HEK293 (cell line): ENCODE data around the gene HDAC7.

Experiments used
- CTCF ChIA-PET: fragments of 350-600 bp; formaldehyde crosslinking; extraction: SDS; loops from one replicate; lab custom pipeline; 2021; ENCODE audit warnings: antibody characterized with exemption; lab: Yijun Ruan, JAX
- POLR2A ChIA-PET: fragments of 300-600 bp; formaldehyde crosslinking; extraction: SDS; loops from one replicate; lab custom pipeline; 2020; ENCODE audit warnings: antibody characterized with exemption, inconsistent platforms; lab: Yijun Ruan, JAX
- H3K27ac ChIP-seq: fragments of 200-500 bp; sonication (Bioruptor generic); 2 replicates; pipeline ENCODE4 v1.5.1; 2014; ENCODE audit warnings: low read depth, low read length, control low read depth, inconsistent platforms; ENCODE audit errors: extremely low read depth
- H3K36me3 ChIP-seq, 2 experiments: fragments of 200-500 bp in 1 of 2; sonication (Bioruptor generic) in 1 of 2; 1 replicate in 1 of 2; 2 replicates in 1 of 2; pipeline ENCODE4 v1.5.1; 2014 to 2017; ENCODE audit warnings: inconsistent platforms in 2 of 2, low read length in 2 of 2; ENCODE audit not compliant: control insufficient read depth in 2 of 2, insufficient read depth in 1 of 2
- H3K4me1 ChIP-seq: fragments of 200-500 bp; sonication (Bioruptor generic); 2 replicates; pipeline ENCODE4 v1.5.1; 2014; ENCODE audit warnings: mild to moderate bottlenecking, low read length, inconsistent platforms; ENCODE audit not compliant: control insufficient read depth, insufficient read depth
- H3K4me3 ChIP-seq: 2 replicates; pipeline ENCODE4 v1.5.1; 2011; ENCODE audit warnings: low read depth, mild to moderate bottlenecking, control low read depth, low read length, moderate library complexity
- H3K9me3 ChIP-seq: fragments of 200-500 bp; sonication (Bioruptor generic); 2 replicates; pipeline ENCODE4 v1.5.1; 2014; ENCODE audit warnings: low read depth, low read length, inconsistent platforms; ENCODE audit not compliant: control insufficient read depth, insufficient read depth
- KLF10 ChIP-seq: fragments of 450-650 bp; IDR thresholded peaks from 2 replicates; pipeline ENCODE4 v1.5.1; 2018; ENCODE audit warnings: missing biosample characterization, mild to moderate bottlenecking, missing genetic modification characterization
- KLF9 ChIP-seq: fragments of 450-650 bp; formaldehyde crosslinking; IDR thresholded peaks from 2 replicates; pipeline ENCODE4 v1.5.1; 2016; ENCODE audit warnings: missing biosample characterization, missing genetic modification characterization, low read depth
- OVOL3 ChIP-seq: fragments of 450-650 bp; formaldehyde crosslinking; IDR thresholded peaks from 2 replicates; pipeline ENCODE4 v1.5.1; 2016; ENCODE audit warnings: missing biosample characterization, missing genetic modification characterization
- SETDB1 ChIP-seq: IDR thresholded peaks from one replicate; pipeline ENCODE4 v1.6.1; 2017; ENCODE audit warnings: mild to moderate bottlenecking, low read length, moderate library complexity, mixed read lengths; ENCODE audit not compliant: insufficient read length
- WT1 ChIP-seq: fragments of 450-650 bp; formaldehyde crosslinking; IDR thresholded peaks from 2 replicates; pipeline ENCODE4 v1.5.1; 2016; ENCODE audit warnings: missing biosample characterization, missing genetic modification characterization
- ZBTB21 ChIP-seq: fragments of 450-650 bp; formaldehyde crosslinking; IDR thresholded peaks from 2 replicates; pipeline ENCODE4 v1.5.1; 2017; ENCODE audit warnings: missing biosample characterization, missing genetic modification characterization
- ZBTB48 ChIP-seq: fragments of 450-650 bp; formaldehyde crosslinking; IDR thresholded peaks from 2 replicates; pipeline ENCODE4 v1.5.1; 2016; ENCODE audit warnings: missing biosample characterization, missing genetic modification characterization
- ZNF10 ChIP-seq: fragments of 450-650 bp; formaldehyde crosslinking; IDR thresholded peaks from 2 replicates; pipeline ENCODE4 v1.5.1; 2017; ENCODE audit warnings: missing biosample characterization, missing genetic modification characterization
- ZNF155 ChIP-seq: fragments of 450-650 bp; formaldehyde crosslinking; IDR thresholded peaks from 2 replicates; pipeline ENCODE4 v1.5.1; 2016; ENCODE audit warnings: missing biosample characterization, missing genetic modification characterization
- ZNF211 ChIP-seq: fragments of 450-650 bp; formaldehyde crosslinking; IDR thresholded peaks from 2 replicates; pipeline ENCODE4 v1.5.1; 2016; ENCODE audit warnings: low read depth, missing biosample characterization, missing genetic modification characterization
- ZNF266 ChIP-seq: fragments of 450-650 bp; formaldehyde crosslinking; IDR thresholded peaks from 2 replicates; pipeline ENCODE4 v1.5.1; 2016; ENCODE audit warnings: missing biosample characterization, missing genetic modification characterization, low read depth
- ZNF274 ChIP-seq, 2 experiments: fragments of 200-500 bp in 1 of 2; fragments of 450-650 bp in 1 of 2; sonication (Bioruptor generic) in 1 of 2; formaldehyde crosslinking in 1 of 2; IDR thresholded peaks; 2 replicates each; pipeline versions ENCODE4 v1.5.1 to v1.6.1; 2014 to 2016; ENCODE audit warnings: borderline replicate concordance in 1 of 2, inconsistent platforms in 1 of 2, low read length in 1 of 2, missing biosample characterization in 1 of 2, missing genetic modification characterization in 1 of 2
- ZNF585B ChIP-seq: fragments of 450-650 bp; formaldehyde crosslinking; IDR thresholded peaks from 2 replicates; pipeline ENCODE4 v1.5.1; 2016; ENCODE audit warnings: missing biosample characterization, missing genetic modification characterization
- ZNF610 ChIP-seq: fragments of 450-650 bp; formaldehyde crosslinking; IDR thresholded peaks from 2 replicates; pipeline ENCODE4 v1.5.1; 2016; ENCODE audit warnings: missing biosample characterization, missing genetic modification characterization, borderline replicate concordance
- ZNF624 ChIP-seq: fragments of 450-650 bp; formaldehyde crosslinking; IDR thresholded peaks from 2 replicates; pipeline ENCODE4 v1.5.1; 2017; ENCODE audit warnings: missing biosample characterization, missing genetic modification characterization
- ZNF768 ChIP-seq: fragments of 450-650 bp; formaldehyde crosslinking; IDR thresholded peaks from 2 replicates; pipeline ENCODE4 v1.5.1; 2018; ENCODE audit warnings: missing biosample characterization, mild to moderate bottlenecking, missing genetic modification characterization
- ZNF785 ChIP-seq: fragments of 450-650 bp; formaldehyde crosslinking; IDR thresholded peaks from 2 replicates; pipeline ENCODE4 v1.5.1; 2016; ENCODE audit warnings: missing biosample characterization, missing genetic modification characterization
- ZSCAN23 ChIP-seq: fragments of 450-650 bp; formaldehyde crosslinking; IDR thresholded peaks from 2 replicates; pipeline ENCODE4 v1.5.1; 2016; ENCODE audit warnings: missing biosample characterization, missing genetic modification characterization
- TF ChIP-seq, protein P1 (sequence below): fragments of 450-650 bp; formaldehyde crosslinking; IDR thresholded peaks from 2 replicates; pipeline ENCODE4 v1.5.1; 2016; ENCODE audit warnings: missing biosample characterization, missing genetic modification characterization, borderline replicate concordance
- TF ChIP-seq, protein P2 (sequence below): fragments of 450-650 bp; IDR thresholded peaks from 2 replicates; pipeline ENCODE4 v1.5.1; 2018; ENCODE audit warnings: missing biosample characterization, missing genetic modification characterization
- TF ChIP-seq, protein P3 (sequence below): fragments of 450-650 bp; formaldehyde crosslinking; IDR thresholded peaks from 2 replicates; pipeline ENCODE4 v1.5.1; 2016; ENCODE audit warnings: missing biosample characterization, missing genetic modification characterization

Gene HDAC7

DNA sequence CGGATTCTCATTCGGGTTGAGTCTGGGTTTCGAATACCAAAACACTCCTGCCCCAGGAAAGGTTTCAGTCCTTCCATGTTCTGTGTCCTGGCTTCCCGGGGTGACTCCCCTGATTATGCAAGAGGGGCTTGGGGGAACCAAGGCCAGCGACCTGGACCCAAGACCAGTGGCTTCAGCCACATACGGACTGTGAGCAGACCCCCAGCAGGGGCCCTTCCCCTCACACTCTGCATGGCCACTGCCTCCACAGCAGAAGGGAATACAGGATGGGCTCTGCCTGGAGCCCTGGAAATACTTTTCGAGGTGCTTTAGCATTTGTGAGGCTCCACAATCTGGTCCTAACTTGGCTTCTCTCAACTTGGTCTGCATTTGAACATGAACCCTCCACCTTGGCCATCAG, 19.1 kb downstream of the HDAC7 start:
- peaks cover 0 to 50% of the 10 kb centered on the region in 2 experiments; a peak in 2 of 3 replicates for H3K36me3 ChIP-seq
- CTCF ChIA-PET, result interaction anchor here (0.9 to 14.1 kb wide), 3 partner anchors 19 to 59 kb away, joined by 3 to 234 read pairs (median 7); no protein-coding TSS in a partner anchor
- TF ChIP-seq ZNF266 (tag by site-specific recombination) (no peak), ZNF785 (no peak), KLF9 (no peak), ZSCAN23 (tag by site-specific recombination) (no peak), WT1 (no peak), ZNF610 (tag by site-specific recombination) (no peak), ZNF585B (tag by site-specific recombination) (no peak), ZNF211 (tag by site-specific recombination) (no peak), SETDB1 (no peak), ZNF274 (IDR thresholded peaks at IDR 0.05; ENCODE audit: low read length) (no peak), ZNF274 (tag by site-specific recombination; IDR thresholded peaks at IDR 0.05; ENCODE audit: borderline replicate concordance) (no peak), ZNF155 (no peak), ZNF624 (tag by site-specific recombination) (no peak), ZBTB48 (tag by site-specific recombination) (no peak), KLF10 (tag by site-specific recombination) (no peak), ZNF768 (tag by site-specific recombination) (no peak)
- TF ChIP-seq, protein P1, sequence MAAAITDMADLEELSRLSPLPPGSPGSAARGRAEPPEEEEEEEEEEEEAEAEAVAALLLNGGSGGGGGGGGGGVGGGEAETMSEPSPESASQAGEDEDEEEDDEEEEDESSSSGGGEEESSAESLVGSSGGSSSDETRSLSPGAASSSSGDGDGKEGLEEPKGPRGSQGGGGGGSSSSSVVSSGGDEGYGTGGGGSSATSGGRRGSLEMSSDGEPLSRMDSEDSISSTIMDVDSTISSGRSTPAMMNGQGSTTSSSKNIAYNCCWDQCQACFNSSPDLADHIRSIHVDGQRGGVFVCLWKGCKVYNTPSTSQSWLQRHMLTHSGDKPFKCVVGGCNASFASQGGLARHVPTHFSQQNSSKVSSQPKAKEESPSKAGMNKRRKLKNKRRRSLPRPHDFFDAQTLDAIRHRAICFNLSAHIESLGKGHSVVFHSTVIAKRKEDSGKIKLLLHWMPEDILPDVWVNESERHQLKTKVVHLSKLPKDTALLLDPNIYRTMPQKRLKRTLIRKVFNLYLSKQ, result no peak
- TF ChIP-seq, protein P2, sequence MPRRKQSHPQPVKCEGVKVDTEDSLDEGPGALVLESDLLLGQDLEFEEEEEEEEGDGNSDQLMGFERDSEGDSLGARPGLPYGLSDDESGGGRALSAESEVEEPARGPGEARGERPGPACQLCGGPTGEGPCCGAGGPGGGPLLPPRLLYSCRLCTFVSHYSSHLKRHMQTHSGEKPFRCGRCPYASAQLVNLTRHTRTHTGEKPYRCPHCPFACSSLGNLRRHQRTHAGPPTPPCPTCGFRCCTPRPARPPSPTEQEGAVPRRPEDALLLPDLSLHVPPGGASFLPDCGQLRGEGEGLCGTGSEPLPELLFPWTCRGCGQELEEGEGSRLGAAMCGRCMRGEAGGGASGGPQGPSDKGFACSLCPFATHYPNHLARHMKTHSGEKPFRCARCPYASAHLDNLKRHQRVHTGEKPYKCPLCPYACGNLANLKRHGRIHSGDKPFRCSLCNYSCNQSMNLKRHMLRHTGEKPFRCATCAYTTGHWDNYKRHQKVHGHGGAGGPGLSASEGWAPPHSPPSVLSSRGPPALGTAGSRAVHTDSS (tag by site-specific recombination), result no peak
- TF ChIP-seq, protein P3, sequence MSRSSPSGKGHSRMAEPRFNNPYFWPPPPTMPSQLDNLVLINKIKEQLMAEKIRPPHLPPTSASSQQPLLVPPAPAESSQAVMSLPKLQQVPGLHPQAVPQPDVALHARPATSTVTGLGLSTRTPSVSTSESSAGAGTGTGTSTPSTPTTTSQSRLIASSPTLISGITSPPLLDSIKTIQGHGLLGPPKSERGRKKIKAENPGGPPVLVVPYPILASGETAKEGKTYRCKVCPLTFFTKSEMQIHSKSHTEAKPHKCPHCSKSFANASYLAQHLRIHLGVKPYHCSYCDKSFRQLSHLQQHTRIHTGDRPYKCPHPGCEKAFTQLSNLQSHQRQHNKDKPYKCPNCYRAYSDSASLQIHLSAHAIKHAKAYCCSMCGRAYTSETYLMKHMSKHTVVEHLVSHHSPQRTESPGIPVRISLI (tag by site-specific recombination), result no peak
- TF ChIP-seq, all 188 proteins: peak for 0
- POLR2A ChIA-PET, result no interaction called here
- Histone ChIP-seq H3K9me3 (no peaks in the 10 kb centered on the region), H3K4me1 (no peaks in the 10 kb centered on the region), H3K27ac (no peak overlapping the region), H3K4me3 (no peak overlapping the region)

DNA sequence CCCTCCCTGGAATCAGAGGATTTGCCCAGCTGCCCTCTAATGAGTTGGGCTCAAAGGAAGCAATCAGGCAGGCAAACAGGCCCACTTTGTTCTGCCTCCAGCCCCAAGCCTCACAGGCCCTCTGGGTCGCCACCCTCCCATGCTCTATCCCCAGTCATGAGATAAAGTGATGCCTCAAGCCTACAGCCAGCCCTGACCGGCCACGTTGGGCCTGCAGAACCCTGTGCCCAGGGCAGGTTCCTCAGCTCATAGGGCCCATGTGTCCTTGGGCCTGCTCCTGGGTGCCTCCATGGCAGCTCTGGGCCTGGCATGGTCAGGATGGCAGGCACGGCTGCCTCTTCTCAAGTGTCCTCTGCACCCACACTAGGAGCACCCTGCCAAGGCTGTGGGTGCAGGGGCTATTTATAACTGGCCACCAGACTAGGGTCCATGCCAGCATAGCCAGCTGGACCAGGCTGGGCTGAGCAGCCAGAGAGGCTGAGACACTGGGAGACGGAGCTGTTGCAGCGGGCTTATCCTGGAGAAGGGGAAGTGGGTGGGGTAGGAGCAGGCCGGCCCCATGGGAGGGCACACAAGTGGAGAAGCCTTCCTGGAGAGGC, 20.2 kb downstream of the HDAC7 start:
- TF ChIP-seq ZNF10 (tag by site-specific recombination) (no peak), ZBTB21 (tag by site-specific recombination) (no peak), OVOL3 (tag by site-specific recombination) (no peak), WT1 (no peak)
- TF ChIP-seq, all 188 proteins: peak for 0
- H3K4me1 ChIP-seq, result no peaks in the 10 kb centered on the region
- no peaks in the 10 kb centered on the region for H3K9me3 ChIP-seq
- no peak overlapping the region for H3K4me3 ChIP-seq
- ChIA-PET CTCF (interaction anchor here (0.6 to 14.1 kb wide), 3 partner anchors 35 to 150 kb away, joined by 3 to 234 read pairs (median 4); no protein-coding TSS in a partner anchor), POLR2A (no interaction called here)
- H3K36me3 ChIP-seq, result peaks cover 0 to 50% of the 10 kb centered on the region in 2 experiments; a peak in 2 of 3 replicates
- H3K27ac ChIP-seq, result no peak overlapping the region
